Stimulated activated CD8-positive, alpha-beta memory T cell treated with anti-CD3 and anti-CD28 coated beads, Interleukin-7, amount 100 ng/mL, for 24 hours (primary cell): ENCODE data around the gene ZBTB40.

Experiments
- DNase-seq: peaks from one replicate; pipeline ENCODE4 v3.0.0-alpha.2; 2020; ENCODE audit warnings: low read depth

Gene ZBTB40

GRCh38 chr1:22451702-22452480, at the start of gene ZBTB40:
Gene ZBTB40 (plus strand): TSS chr1:22451851. CDS start chr1:22489949, 38,098 bp downstream.
- DNase-seq, result peak; percentile 88

DNA sequence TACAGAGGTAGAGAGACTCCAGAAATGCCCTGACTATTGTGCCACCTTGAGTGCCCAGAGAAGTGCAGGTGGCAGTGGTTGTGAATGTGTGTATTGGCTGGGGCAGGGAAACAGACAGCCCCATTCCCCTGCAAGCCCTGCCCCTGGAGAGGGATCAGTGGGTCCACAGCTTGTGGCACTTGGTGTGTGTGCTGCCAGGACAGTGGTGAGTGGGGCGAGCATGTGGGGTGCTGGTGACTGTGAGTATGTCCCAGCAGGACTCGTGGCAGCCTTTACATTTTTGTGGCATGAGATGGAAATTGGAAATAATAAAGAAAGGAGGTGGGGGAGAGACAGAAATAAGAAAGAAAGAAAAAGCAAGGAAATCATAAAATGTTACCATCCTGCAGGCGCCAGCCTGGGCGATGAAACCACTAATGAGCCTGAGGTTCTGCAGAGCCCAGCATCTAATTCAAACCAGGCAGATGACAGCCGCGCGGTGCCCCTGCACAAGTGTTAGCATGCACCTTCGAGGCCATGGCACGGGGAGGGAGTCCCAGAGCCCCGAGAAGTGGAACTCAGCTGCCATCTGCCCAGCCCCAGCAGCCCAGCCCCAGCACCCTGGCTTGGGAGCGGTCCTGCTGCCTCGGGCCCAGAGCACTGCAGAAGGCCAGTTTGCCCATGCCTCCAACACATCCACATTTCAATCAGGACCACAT, 49.1 kb upstream of the ZBTB40 start:
- no peak for DNase-seq

GRCh38 chr1:22404486-22404885, 47.2 kb upstream of the ZBTB40 start:
- no peak for DNase-seq

- DNase-seq, result no peak
Measured at GRCh38 chr1:22406722-22407495, 44.7 kb upstream of the ZBTB40 start.

DNA sequence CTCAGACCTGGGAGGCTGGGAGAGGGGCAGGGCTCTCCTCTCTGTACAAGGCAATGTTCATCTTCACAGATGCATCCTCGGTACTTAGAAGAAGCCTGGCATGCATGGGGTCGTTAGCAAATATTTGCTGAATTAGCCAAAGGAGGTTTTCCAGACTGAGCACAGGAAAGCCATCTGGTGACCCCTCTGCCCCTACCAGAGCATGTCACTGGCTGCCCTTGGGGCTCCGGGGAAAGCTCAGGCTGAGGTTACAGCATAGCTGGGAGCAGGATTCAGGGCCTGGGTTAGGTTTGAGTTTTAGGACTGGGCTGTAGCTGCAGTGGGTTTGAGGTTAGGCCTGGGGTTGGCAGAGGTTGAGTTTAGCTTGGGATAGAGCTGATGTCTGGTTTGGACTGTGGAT, 43.4 kb upstream of the ZBTB40 start:
- no peak for DNase-seq

DNA sequence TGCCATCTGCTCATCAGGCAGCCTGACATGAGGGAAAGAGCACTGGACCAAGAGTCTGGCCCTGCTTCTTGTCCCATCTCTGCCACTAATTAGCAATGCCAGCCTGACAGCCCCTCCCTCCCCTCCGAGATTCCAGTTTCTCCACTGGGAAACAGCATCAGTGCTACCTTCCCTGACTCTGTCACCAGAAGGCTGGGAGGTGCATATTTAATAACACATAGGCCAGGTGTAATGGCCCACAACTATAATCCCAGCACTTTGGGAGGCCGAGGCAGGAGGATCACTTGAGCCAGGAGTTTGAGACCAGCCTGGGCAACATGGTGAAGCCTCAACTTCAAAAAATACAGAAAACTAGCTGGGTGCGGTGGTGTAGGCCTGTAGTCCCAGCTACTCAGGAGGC, 41.2 kb upstream of the ZBTB40 start:
- DNase-seq, result no peak

DNA sequence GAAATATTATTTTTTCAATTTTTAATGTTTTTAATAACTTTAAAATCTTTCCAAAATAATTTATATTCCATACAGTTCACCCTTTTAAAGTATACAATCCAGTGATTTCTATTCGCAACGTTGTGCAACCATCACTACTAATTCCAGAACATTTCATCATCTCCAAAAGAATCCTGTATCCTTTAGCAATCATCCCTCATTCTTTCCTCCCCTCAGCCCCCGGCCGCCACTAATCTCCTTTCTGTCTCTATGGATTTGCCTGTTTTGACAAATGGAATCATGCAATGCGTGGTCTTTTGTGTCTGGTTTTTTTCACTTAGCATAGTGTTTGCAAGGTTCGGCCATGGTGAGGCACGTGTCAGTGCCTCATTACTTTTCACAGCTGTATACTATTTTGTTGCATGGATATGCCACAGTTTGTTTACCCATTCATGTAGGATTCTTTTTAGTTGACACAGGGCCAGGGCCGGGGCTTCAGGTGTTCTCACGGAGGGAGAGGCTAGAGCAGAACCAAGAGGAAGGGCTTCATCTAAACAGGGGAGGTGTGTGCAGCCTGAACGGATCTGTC, 40.6 kb upstream of the ZBTB40 start:
- no peak for DNase-seq

- DNase-seq, result no peak
Measured at GRCh38 chr1:22411589-22411988, 40.1 kb upstream of the ZBTB40 start.

- DNase-seq, result no peak
Measured at GRCh38 chr1:22412932-22413727, 38.5 kb upstream of the ZBTB40 start.

GRCh38 chr1:22413799-22414198, 37.9 kb upstream of the ZBTB40 start:
- no peak for DNase-seq

- DNase-seq, result no peak
Measured at GRCh38 chr1:22414244-22414751, 37.4 kb upstream of the ZBTB40 start.

- DNase-seq, result no peak
Measured at GRCh38 chr1:22415489-22415888, 36.2 kb upstream of the ZBTB40 start.

DNA sequence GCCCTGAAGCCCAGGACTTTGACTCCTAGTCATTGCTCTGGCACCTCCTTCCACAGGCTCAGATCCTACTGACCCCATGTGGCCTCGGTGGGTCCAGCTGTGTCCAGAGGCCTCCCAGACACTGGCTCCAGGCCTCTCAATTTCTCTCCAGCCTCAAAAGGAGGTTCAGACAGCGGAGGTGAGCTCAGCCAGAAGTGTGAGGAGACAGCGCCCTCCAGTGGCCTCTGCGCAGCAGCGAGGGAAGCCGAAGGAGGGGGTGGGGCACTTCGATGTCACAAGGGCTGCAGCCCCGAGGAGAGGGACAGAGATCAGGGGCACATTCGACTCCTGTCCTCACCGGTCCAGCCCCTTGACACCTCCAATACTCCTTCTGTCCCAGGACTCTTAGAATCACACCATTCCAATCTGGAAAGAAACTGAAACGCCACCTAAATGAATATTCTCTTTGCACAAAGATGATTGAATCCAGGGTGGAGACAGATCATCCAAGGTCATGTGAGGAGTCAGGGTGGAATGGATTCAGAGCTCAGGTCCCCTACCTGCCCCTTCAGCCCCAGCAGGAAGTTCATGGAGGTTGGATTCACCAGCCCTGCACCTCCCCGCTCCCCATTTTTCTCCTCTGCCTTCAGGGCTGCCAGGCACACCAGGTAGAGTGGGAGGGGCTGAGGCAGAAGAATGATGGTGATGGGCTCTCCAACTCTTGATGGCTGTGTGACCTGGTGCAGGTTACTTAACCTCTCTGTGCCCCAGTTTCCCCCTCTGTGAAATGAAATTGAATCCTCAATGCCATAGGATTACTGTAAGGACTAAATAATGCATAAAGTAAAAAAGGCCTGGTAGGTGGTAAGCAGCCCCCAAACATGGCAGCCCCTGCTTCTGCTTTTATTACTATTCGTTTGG, 34.8 kb upstream of the ZBTB40 start:
- peak; percentile 48 for DNase-seq

DNA sequence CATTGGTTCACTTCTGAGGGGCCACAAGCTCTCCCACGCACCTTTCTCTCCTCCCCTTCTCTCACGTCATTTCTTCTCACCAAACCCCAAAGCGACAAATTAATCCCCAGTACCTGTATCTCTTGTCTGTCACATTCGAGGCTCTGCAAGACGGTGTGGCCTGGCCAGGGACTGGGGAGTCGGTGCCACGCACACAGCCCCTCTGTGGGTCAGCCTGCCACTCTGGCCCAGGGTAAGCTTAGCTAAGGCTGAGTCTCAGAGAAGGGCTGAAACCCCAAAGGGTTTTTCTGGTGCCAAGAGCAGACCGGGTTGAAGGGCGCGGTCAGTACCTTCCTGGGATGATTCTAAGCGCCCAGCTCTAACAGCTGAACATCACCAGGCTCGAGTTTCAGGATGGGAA, 34.2 kb upstream of the ZBTB40 start:
- no peak for DNase-seq

DNA sequence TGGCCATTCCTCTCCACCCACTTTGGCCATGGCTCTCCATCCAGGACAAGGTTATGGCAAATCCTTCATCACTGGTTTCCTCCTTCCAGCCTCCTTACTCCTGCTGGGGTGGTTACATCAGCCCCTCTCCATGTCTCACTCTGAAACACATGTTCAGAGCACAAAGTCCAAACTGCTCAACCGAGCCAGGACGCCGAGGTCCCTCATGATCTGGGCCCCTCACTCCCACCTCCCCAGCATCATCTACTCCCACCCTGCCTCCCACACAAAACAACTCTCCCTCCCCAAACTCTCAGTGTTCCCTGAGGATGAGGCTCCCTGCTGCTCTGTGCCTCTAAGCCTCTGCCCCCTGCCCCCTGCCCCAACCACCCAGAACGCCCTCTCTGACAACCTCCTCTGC, 33.3 kb upstream of the ZBTB40 start:
- no peak for DNase-seq

DNA sequence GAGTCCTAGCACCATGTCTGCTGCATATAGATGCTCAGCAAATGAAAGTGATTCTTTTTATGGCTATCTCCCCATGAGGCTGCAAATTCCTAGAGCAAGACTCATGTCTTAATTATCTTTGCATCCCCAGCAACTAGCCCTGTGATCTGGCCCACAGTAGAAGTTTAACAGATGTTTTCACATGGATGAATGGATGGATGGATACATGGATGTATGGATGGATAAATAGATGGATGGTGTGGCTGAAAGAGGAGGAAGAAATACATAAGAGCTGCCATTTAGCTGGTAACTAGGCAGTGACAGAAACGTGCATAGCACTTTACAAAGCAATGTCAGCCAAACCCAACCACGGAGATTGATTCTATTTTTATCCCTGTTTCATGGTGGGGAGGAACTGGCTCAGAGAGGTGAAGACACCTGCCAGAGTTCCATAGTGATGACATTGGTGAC, 32.7 kb upstream of the ZBTB40 start:
- DNase-seq, result no peak

GRCh38 chr1:22420455-22421053, 31.1 kb upstream of the ZBTB40 start:
- DNase-seq, result peak; percentile 10

- no peak for DNase-seq
Measured at GRCh38 chr1:22426781-22427180, 24.9 kb upstream of the ZBTB40 start.

DNA sequence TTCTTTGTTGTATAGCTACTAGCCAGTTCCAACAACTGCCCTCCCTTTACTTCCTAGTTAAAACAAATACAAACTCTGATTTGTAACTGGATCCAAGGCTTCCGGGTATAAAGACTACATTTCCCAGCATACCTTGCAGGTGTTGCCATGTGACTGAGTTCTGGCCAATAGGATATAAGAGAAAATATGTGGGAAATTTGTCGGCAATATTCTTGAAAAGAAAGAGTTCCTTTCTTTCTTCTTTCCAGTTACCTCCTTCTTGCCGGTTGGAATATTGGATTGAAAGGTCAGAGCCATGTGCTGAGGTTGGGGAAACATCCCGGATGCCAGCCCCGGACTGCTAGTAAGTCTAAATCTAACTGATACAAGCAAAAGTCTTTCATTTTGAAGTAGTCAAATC, 23.0 kb upstream of the ZBTB40 start:
- DNase-seq, result no peak

- DNase-seq, result no peak
Measured at GRCh38 chr1:22431965-22432364, 19.7 kb upstream of the ZBTB40 start.
